Heart left ventricle (tissue), 16 donors: ENCODE measurements around the gene DLL1. TPM values are rescaled to one million over a fixed set of nuclear protein-coding genes. Genes with fewer than 3 reads are reported as not detected.
"Not testable (repeated sequence)": the region's sequence is repeated elsewhere in the genome, so short reads cannot be mapped to it uniquely, and the experiment has no call there.

ENCODE experiments used
- ATAC-seq, 4 donors: fragments of 200-7000 bp; cut with Tn5 transposase; one replicate each; pipeline ENCODE4 v1.9.1; 2020 to 2022; ENCODE audit warnings: moderate library complexity in 4 of 4, mild to moderate bottlenecking in 3 of 4, moderate number of reproducible peaks in 1 of 4
- DNase-seq, 5 donors: peaks; one replicate each; pipeline ENCODE4 v3.0.0-alpha.2; 2020
- H3K27ac ChIP-seq, 12 donors: fragments of 200-600 bp; sonication (generic) in 4 of 12; one replicate each; pipeline versions ENCODE4 v1.5.0 to v1.8.0; 2016 to 2022; ENCODE audit warnings: mild to moderate bottlenecking in 2 of 12
- H3K27me3 ChIP-seq, 9 donors: fragments of 200-600 bp; sonication (generic) in 2 of 9; one replicate each; pipeline versions ENCODE4 v1.5.1 to v1.8.0; 2016 to 2022; ENCODE audit warnings: mild to moderate bottlenecking in 3 of 9
- H3K36me3 ChIP-seq, 9 donors: fragments of 200-600 bp; sonication (generic) in 2 of 9; one replicate each; pipeline versions ENCODE4 v1.5.0 to v1.8.0; 2018 to 2022; ENCODE audit warnings: mild to moderate bottlenecking in 2 of 9
- H3K4me1 ChIP-seq, 12 donors: fragments of 200-600 bp; sonication (generic) in 4 of 12; one replicate each; pipeline versions ENCODE4 v1.5.0 to v1.8.0; 2016 to 2022; ENCODE audit warnings: mild to moderate bottlenecking in 3 of 12
- H3K4me3 ChIP-seq, 12 donors: fragments of 200-600 bp; sonication (generic) in 4 of 12; one replicate each; pipeline versions ENCODE4 v1.5.0 to v1.8.0; 2017 to 2022; ENCODE audit warnings: mild to moderate bottlenecking in 9 of 12, moderate library complexity in 4 of 12
- H3K9me3 ChIP-seq, 12 donors: fragments of 200-600 bp; sonication (generic) in 4 of 12; one replicate each; pipeline versions ENCODE4 v1.5.0 to v1.8.0; 2016 to 2022; ENCODE audit warnings: mild to moderate bottlenecking in 1 of 12
- CTCF ChIP-seq, 12 donors: fragments of 200-600 bp; sonication (generic) in 4 of 12; IDR thresholded peaks; one replicate each; pipeline versions ENCODE4 v1.5.0 to v1.8.0; 2018 to 2022; ENCODE audit warnings: antibody characterized with exemption in 12 of 12, mild to moderate bottlenecking in 5 of 12
- POLR2A ChIP-seq, 2 donors: fragments of 450-650 bp; IDR thresholded peaks; one replicate each; pipeline ENCODE4 v1.6.1; 2017; ENCODE audit warnings: antibody characterized with exemption in 2 of 2, mild to moderate bottlenecking in 2 of 2, moderate library complexity in 2 of 2
- WGBS, 4 donors: extraction: QIAGEN DNeasy Blood & Tissue Kit in 2 of 4; methylation state at CpG; one replicate each; pipeline versions ENCODE4 v1.1.5 to v1.1.7; 2013 to 2018; 5-methylcytosine and 5-hydroxymethylcytosine counted together
- intact Hi-C, 10 donors: fragments of 100-400 bp; cut with DNase I; formaldehyde crosslinking; loops; one replicate each; pipeline versions ENCODE4 v1.11.1 to v1.14.2; 2022
- long read RNA-seq, 3 donors: library from polyadenylated mRNA; unstranded; transcript quantifications; one replicate each; pipeline ENCODE4 v2.0.0, GENCODE V29; 2020 to 2021
- polyA plus RNA-seq, 2 donors: library from polyadenylated mRNA; stranded (reverse); fragments of 200-250 nt; gene quantifications; one replicate each; pipeline ENCODE4 v1.2.3, GENCODE V29; 2013
- total RNA-seq, 9 donors: library from RNA; depleted of rRNA in 2 of 9; stranded (reverse); fragments of >200 nt in 2 of 9; fragmentation: NEBNext Ultra II Directional in 3 of 9; extraction: Animal tissue kit (Norgen Biotek cat#: 25700) in 3 of 9; gene quantifications; one replicate each; pipeline versions ENCODE4 v1.1.0 to v1.2.4, GENCODE V29; 2016 to 2023
- donor health status: ischemic (EF 13 %, LVEDD 7.1; RV severe dilation, severe dysfunction).
- donor health status: healthy with polysubstance abuse.
- donor health status: DM: no; HTN: yes; CAD: no.
- donor health status: DM: no; HTN: no; CAD: no.
- donor health status: ischemic (EF 25% LVEDD 6.9; RV normal size, moderate dysfunction).
- donor health status: ischemic (EF 25% LVEDD 5.7; RV mildly dilated, moderate dysfunction).
- donor health status: healthy.
- donor health status: DM: yes; HTN: yes; CAD: no.
- donor health status: ischemic (EF 35%, LVEDD 5.7; RV mildly dilated, moderate dysfunction).
- donor health status: nonischemic (EF 11% LVEDD 7.7; RV severe dilation, severe dysfunction).
- donor health status: DM: yes; HTN: yes; CAD: no.
- donor health status: PGD.
- donor health status: ischemic (EF 29% LVEDD 5.4; RV normal size, mild dysfunction).
- donor health status: nonischemic (EF 23%, LVEDD 6.1; RV moderate dilation, normal function).

The DLL1 gene
- 10 to 100 TPM in 1 of 9 donors, 1 to 10 TPM in 8; 5.5 to 10.7 (median 8.0) TPM for total RNA-seq
- polyA plus RNA-seq: 10 to 100 TPM in 1 of 2 donors, 1 to 10 TPM in 1; 2.6 to 10.0 TPM
- long read RNA-seq, donor 1, partial matches to known transcripts: 3 of 10 reads
- long read RNA-seq, donor 1, other reads (novel, unspliced or antisense): 4 of 10 reads
- long read RNA-seq, donor 2, transcript DLL1-201 (11 exons, 3,174 nt): major isoform, 13 of 28 reads
- long read RNA-seq, donor 2, partial matches to known transcripts: 10 of 28 reads
- long read RNA-seq, donor 2, other reads (novel, unspliced or antisense): 5 of 28 reads
- long read RNA-seq, donor 3, partial matches to known transcripts: 4 of 9 reads
- long read RNA-seq, donor 3, other reads (novel, unspliced or antisense): 2 of 9 reads

DNA sequence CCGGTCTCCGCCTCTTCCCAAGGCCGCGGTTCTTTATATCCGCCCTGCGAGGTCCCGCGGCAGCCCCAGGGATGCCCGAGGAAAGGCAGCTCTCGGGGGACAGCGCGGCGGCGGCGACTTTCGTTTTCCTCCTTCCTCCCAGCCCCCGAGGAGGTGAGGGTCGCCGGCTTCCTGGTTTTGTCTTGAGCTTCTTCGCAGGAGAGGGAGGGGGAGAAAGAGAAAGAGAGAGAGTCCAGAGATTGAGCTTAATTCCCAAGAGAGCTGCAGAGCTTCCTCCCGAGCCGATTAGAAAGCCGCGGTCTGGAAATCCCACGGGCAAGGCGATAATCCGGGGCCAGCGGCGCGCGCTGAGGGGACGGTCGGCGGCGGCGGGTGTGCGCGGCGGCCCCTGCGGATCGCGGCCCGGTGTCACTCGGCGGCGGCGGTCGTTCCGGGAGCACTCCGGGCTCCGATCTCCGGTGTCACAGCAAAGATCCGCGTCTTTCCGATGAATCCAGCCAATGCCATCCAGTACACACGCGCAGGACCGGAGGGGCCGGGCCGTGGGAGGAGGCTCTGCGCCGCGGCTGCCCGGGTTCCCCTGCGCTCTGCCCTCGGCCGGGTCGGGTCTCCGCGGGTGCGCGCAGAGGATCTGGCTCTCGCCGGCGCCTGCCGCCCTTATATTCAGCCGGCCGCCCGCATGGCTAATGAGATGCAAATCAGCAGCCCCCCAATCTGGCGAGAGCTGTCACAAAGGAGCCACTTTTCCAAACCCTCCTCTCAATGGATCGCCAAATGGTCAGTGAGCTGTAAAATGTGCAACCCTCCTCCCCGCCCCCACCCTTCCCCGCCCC is at the start of gene DLL1:
DLL1 (minus strand) TSS at position 783 of the 833 bp plus-strand sequence. CDS start 939 bp downstream, outside the sequence.
- Histone ChIP-seq H3K27me3 (peaks cover 0 to 86% (median 18%) of the 10 kb centered on the region in 9 donors), H3K4me3 (peak within 1 kb of the TSS; percentile 57 to 95 (median 82)), H3K36me3 (peaks cover 0 to 14% (median 6%) of the 10 kb centered on the region in 9 donors), H3K9me3 (no peaks in the 10 kb centered on the region), H3K4me1 (peaks cover 15 to 80% (median 59%) of the 10 kb centered on the region in 12 donors), H3K27ac (peak within 1 kb of the TSS; percentile 60 to 90 (median 82))
- ATAC-seq (peak in 3 of 4 donors; percentile 24 to 65 (median 61)), DNase-seq (peak; percentile 61 to 81 (median 67))
- TF ChIP-seq CTCF (IDR thresholded peaks at IDR 0.05) (no peak), POLR2A (IDR thresholded peaks at IDR 0.05) (peak in 1 of 2 donors; percentile 68)
- intact Hi-C loops: loop anchor here (5.0 to 10.0 kb wide), 12 partner anchors 123 to 458 kb away; no protein-coding TSS in a partner anchor
- WGBS, 4 donors: 0 to 1% (median 0%) methylated on average over 24 to 83 of the region's 83 CpGs

GRCh38 chr6:170335199-170335598 is 44.3 kb upstream of the DLL1 start:
- 97 to 99% (median 98%) methylated on average over 3 of the region's 3 CpGs for WGBS, 4 donors
- intact Hi-C loops, H3K27ac ChIP-seq, H3K27me3 ChIP-seq, H3K4me3 ChIP-seq, ATAC-seq, H3K4me1 ChIP-seq, DNase-seq: not testable (repeated sequence)
- Histone ChIP-seq H3K9me3 (peaks cover 0 to 18% (median 0%) of the 10 kb centered on the region in 12 donors), H3K36me3 (peaks cover 0 to 62% (median 46%) of the 10 kb centered on the region in 9 donors)

DNA sequence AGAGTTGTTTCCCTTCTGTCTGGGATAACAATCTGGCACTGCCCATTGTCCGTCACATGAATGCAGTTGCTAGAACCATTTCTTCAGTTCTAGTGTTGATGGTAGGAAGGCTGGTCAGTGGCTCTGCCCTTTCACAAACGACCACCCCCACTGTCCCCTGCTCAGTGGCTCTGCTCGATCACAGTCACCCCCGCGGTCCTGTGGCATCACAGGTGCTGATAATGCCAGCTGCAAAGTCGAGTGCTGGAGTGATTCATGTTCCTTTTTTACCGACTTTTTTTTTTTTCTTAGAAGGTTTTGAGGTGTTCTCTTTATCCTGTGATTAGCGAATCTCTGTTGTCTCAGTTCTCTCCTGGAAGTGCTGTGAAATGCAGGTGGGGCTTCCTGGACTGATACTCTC is 38.4 kb upstream of the DLL1 start:
- no peak for TF ChIP-seq POLR2A (IDR thresholded peaks at IDR 0.05)
- TF ChIP-seq CTCF (IDR thresholded peaks at IDR 0.05): no peak
- Histone ChIP-seq H3K27ac (no peak overlapping the region), H3K9me3 (no peaks in the 10 kb centered on the region), H3K4me1 (peaks cover 0 to 7% (median 0%) of the 10 kb centered on the region in 12 donors), H3K4me3 (no peak overlapping the region), H3K27me3 (no peaks in the 10 kb centered on the region), H3K36me3 (peaks cover 0 to 99% (median 90%) of the 10 kb centered on the region in 9 donors)
- intact Hi-C loops: no loop called here
- DNase-seq (no peak), ATAC-seq (peak in 1 of 4 donors; percentile 34)
- WGBS, 4 donors: 75 to 82% (median 77%) methylated on average over 8 of the region's 8 CpGs

GRCh38 chr6:170317718-170318117 is 26.8 kb upstream of the DLL1 start:
- ATAC-seq (peak; percentile 33 to 83 (median 58)), DNase-seq (no peak)
- H3K4me3 ChIP-seq: no peak overlapping the region
- H3K27me3 ChIP-seq: no peaks in the 10 kb centered on the region
- peaks cover 0 to 49% (median 32%) of the 10 kb centered on the region in 9 donors for H3K36me3 ChIP-seq
- TF ChIP-seq CTCF (IDR thresholded peaks at IDR 0.05) (no peak), POLR2A (IDR thresholded peaks at IDR 0.05) (no peak)
- peak overlapping the region in 6 of 12 donors; percentile 2 to 41 (median 20) for H3K27ac ChIP-seq
- 37 to 56% (median 49%) methylated on average over 5 of the region's 5 CpGs for WGBS, 4 donors
- no peaks in the 10 kb centered on the region for H3K9me3 ChIP-seq
- H3K4me1 ChIP-seq: peaks cover 0 to 48% (median 18%) of the 10 kb centered on the region in 12 donors
- intact Hi-C loops: loop anchor here in 1 of 10 donors (10.0 kb wide), 1 partner anchor 207 kb away; no protein-coding TSS in a partner anchor
